ENCODE measurements around the gene EPB41L4A.
"Not testable (repeated sequence)": the region's sequence is repeated elsewhere in the genome, so short reads cannot be mapped to it uniquely, and the experiment has no call there.

Gene EPB41L4A

GRCh38 chr5:112401924-112402323 is 17.2 kb downstream of the EPB41L4A start:
- no peak for DNase-seq

GRCh38 chr5:112397690-112398089 is 21.4 kb downstream of the EPB41L4A start:
- DNase-seq: no peak

GRCh38 chr5:112396430-112396829 is 22.6 kb downstream of the EPB41L4A start:
- no peak for DNase-seq

- not testable (repeated sequence) for DNase-seq
These were observed 23.8 kb downstream of the EPB41L4A start for GRCh38 chr5:112395299-112395698.

- no peak for DNase-seq
These were observed 28.8 kb downstream of the EPB41L4A start for GRCh38 chr5:112390327-112390726.

- DNase-seq: no peak
These were observed 30.3 kb downstream of the EPB41L4A start for GRCh38 chr5:112388739-112389138.

GRCh38 chr5:112388074-112388473 is 31.0 kb downstream of the EPB41L4A start:
- DNase-seq: no peak

GRCh38 chr5:112386766-112387165 is 32.3 kb downstream of the EPB41L4A start:
- no peak for DNase-seq

GRCh38 chr5:112385969-112386368 is 33.1 kb downstream of the EPB41L4A start:
- DNase-seq: no peak

GRCh38 chr5:112385566-112385965 is 33.5 kb downstream of the EPB41L4A start:
- no peak for DNase-seq

- DNase-seq: no peak
These were observed 34.6 kb downstream of the EPB41L4A start for GRCh38 chr5:112384523-112384922.

- no peak for DNase-seq
These were observed 36.2 kb downstream of the EPB41L4A start for GRCh38 chr5:112382886-112383285.

GRCh38 chr5:112381521-112381920 is 37.6 kb downstream of the EPB41L4A start:
- no peak for DNase-seq

- DNase-seq: no peak
These were observed 39.3 kb downstream of the EPB41L4A start for GRCh38 chr5:112379542-112380325.

GRCh38 chr5:112374818-112375217 is 44.3 kb downstream of the EPB41L4A start:
- no peak for DNase-seq

GRCh38 chr5:112374356-112374755 is 44.7 kb downstream of the EPB41L4A start:
- no peak for DNase-seq

GRCh38 chr5:112373885-112374284 is 45.2 kb downstream of the EPB41L4A start:
- DNase-seq: no peak

- DNase-seq: no peak
These were observed 46.5 kb downstream of the EPB41L4A start for GRCh38 chr5:112372543-112372942.

GRCh38 chr5:112371067-112371466 is 48.0 kb downstream of the EPB41L4A start:
- no peak for DNase-seq

GRCh38 chr5:112367400-112367799 is 51.7 kb downstream of the EPB41L4A start:
- DNase-seq: no peak

- DNase-seq: no peak
These were observed 52.1 kb downstream of the EPB41L4A start for GRCh38 chr5:112366987-112367386.

GRCh38 chr5:112360740-112361139 is 58.3 kb downstream of the EPB41L4A start:
- not testable (repeated sequence) for DNase-seq

GRCh38 chr5:112356178-112356956 is 62.7 kb downstream of the EPB41L4A start:
- DNase-seq: no peak

- no peak for DNase-seq
These were observed 63.9 kb downstream of the EPB41L4A start for GRCh38 chr5:112355058-112355685.

All from T-helper 9 cell (primary cell).